HEK293T (cell line): Measurements from ENCODE around the gene NBPF12.
"Not testable (repeated sequence)": the region's sequence is repeated elsewhere in the genome, so short reads cannot be mapped to it uniquely, and the experiment has no call there.

ENCODE experiments used
- BHLHE40 ChIP-seq: fragments of 450-650 bp; IDR thresholded peaks from 2 replicates; pipeline ENCODE4 v1.6.1; 2016; ENCODE audit warnings: mild to moderate bottlenecking, moderate library complexity, borderline replicate concordance
- NFRKB ChIP-seq: fragments of 450-650 bp; IDR thresholded peaks from 2 replicates; pipeline ENCODE4 v1.6.1; 2016; ENCODE audit warnings: mild to moderate bottlenecking, moderate library complexity

DNA sequence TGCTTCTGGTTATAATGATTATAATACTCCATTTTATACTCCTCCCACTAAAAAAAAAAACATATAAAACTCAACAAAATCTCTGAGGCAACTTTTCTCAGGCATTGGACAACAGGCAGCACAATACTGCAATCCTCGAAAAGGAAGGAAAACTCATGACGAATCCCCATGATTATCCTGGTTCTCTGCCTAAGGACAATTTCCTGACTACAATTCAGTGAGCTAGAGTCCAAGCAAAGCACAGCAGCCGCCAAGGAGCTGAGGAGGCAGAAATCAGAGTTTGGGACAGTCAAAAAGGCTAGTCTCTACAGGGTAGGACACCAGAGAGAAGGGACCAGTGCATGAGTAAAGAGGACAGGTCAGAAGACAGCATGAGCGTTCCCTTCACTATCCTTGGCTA is 46.8 kb upstream of the NBPF12 start:
- not testable (repeated sequence) for TF ChIP-seq BHLHE40, NFRKB
